ENCODE data around the gene RTN3. TPM values are rescaled to one million over a fixed set of nuclear protein-coding genes. Genes with fewer than 3 reads are reported as not detected.

RTN3 gene
- total RNA-seq, 1 experiment from 2014 or later = 95.0 TPM

- no peak for TF ChIP-seq CTCF (IDR thresholded peaks at IDR 0.05 in 2 of 3, conservative IDR thresholded peaks at IDR 0.05 in 1 of 3; ENCODE audit: borderline replicate concordance in 1 of 3, insufficient read depth in 1 of 3, low read depth in 2 of 3, low read length in 2 of 3)
Observed at GRCh38 chr11:63769714-63770455, 88.6 kb downstream of the RTN3 start (continued).

GRCh38 chr11:63770763-63771162 lies 89.5 kb downstream of the RTN3 start:
- Histone ChIP-seq H3K36me3 (ENCODE audit: control insufficient read depth in 1 of 2, insufficient read depth in 2 of 2, low read length in 2 of 2) (peaks cover 0 to 3% of the 10 kb centered on the region in 2 experiments; a peak in 1 of 4 replicates), H4K20me1 (ENCODE audit: insufficient read depth) (peaks cover 9% of the 10 kb centered on the region; the same call in 1 of the 2 replicates), H3K79me2 (ENCODE audit: insufficient read depth, low read length) (peaks cover 21% of the 10 kb centered on the region), H3K9me2 (ENCODE audit: insufficient read depth) (no peaks in the 10 kb centered on the region), H3K4me3 (replicated peaks in 1 of 2; ENCODE audit: low read depth in 1 of 2, low read length in 2 of 2) (no peak overlapping the region), H3K4me1 (ENCODE audit: control insufficient read depth in 1 of 2, insufficient read depth in 2 of 2, low read length in 2 of 2) (peaks cover 14 to 29% of the 10 kb centered on the region in 2 experiments), H3K9me3 (ENCODE audit: control insufficient read depth in 1 of 2, insufficient read depth in 1 of 2, low read depth in 1 of 2, low read length in 2 of 2) (no peaks in the 10 kb centered on the region), H3K4me2 (ENCODE audit: low read length) (no peak overlapping the region), H3K27me3 (ENCODE audit: insufficient read depth, low read length) (no peaks in the 10 kb centered on the region), H3K27ac (ENCODE audit: low read depth, low read length) (no peak overlapping the region), H2AFZ (ENCODE audit: low read depth, low read length, poor library complexity, severe bottlenecking) (no peak overlapping the region), H3K9ac (ENCODE audit: low read length) (no peak overlapping the region)
- CTCF ChIA-PET = interaction anchor here (1.5 kb wide), 1 partner anchor 175 kb away, joined by 3 read pairs; no protein-coding TSS in a partner anchor
- intact Hi-C loops (cut with micrococcal nuclease) = no loop called here
- DNase-seq (ENCODE audit: low read depth, low spot score) = no peak
- no TSS peak for BruUV-seq (replicated peaks)
- no peak for ATAC-seq
- TF ChIP-seq YY1 (IDR thresholded peaks at IDR 0.05; ENCODE audit: extremely low read depth, insufficient replicate concordance, low read depth, low read length) (no peak), CTCF (IDR thresholded peaks at IDR 0.05 in 2 of 3, conservative IDR thresholded peaks at IDR 0.05 in 1 of 3; ENCODE audit: borderline replicate concordance in 1 of 3, insufficient read depth in 1 of 3, low read depth in 2 of 3, low read length in 2 of 3) (no peak), CBX3 (IDR thresholded peaks at IDR 0.05; ENCODE audit: low read depth) (no peak), SRF (IDR thresholded peaks at IDR 0.05; ENCODE audit: low read depth) (no peak), SIN3A (IDR thresholded peaks at IDR 0.05; ENCODE audit: low read depth) (no peak), POLR2A (IDR thresholded peaks at IDR 0.05; ENCODE audit: borderline replicate concordance, extremely low read depth, insufficient read depth, insufficient read length) (no peak), SP1 (IDR thresholded peaks at IDR 0.05; ENCODE audit: low read depth) (no peak), FOSL1 (IDR thresholded peaks at IDR 0.05; ENCODE audit: low read depth) (no peak), ZNF274 (IDR thresholded peaks at IDR 0.05; ENCODE audit: low read depth, low read length) (no peak), ATF3 (IDR thresholded peaks at IDR 0.05) (no peak), JUND (IDR thresholded peaks at IDR 0.05) (no peak), MAX (IDR thresholded peaks at IDR 0.05) (no peak), EZH2 (IDR thresholded peaks at IDR 0.05) (no peak)
- RAD21 ChIA-PET (ENCODE audit: low non-redundant PET in 1 of 2, low total read pairs in 2 of 2, uncharacterized antibody in 2 of 2, unreplicated experiment in 2 of 2) = no interaction called here
- POLR2A ChIA-PET = no interaction called here
